HG03103 (cell line): Measurements from ENCODE around the gene CEP295NL.
"Not testable (repeated sequence)": the region's sequence is repeated elsewhere in the genome, so short reads cannot be mapped to it uniquely, and the experiment has no call there.

Experiments
- ATAC-seq: cut with Tn5 transposase; IDR thresholded peaks from one replicate; pipeline ENCODE4 v1.9.1; 2021; ENCODE audit warnings: low read depth; ENCODE audit not compliant: unreplicated experiment

Gene CEP295NL

GRCh38 chr17:78908426-78908825, 5.4 kb upstream of the CEP295NL start:
- ATAC-seq, result no peak

GRCh38 chr17:78905541-78905940, 2.5 kb upstream of the CEP295NL start:
- no peak for ATAC-seq

- ATAC-seq, result no peak
These were observed 2.1 kb upstream of the CEP295NL start for GRCh38 chr17:78905116-78905515.

GRCh38 chr17:78904371-78904770, 1.4 kb upstream of the CEP295NL start:
- no peak for ATAC-seq

GRCh38 chr17:78902231-78902630, 770 bp downstream of the CEP295NL start:
- ATAC-seq, result not testable (repeated sequence)

GRCh38 chr17:78901806-78902205, 1.2 kb downstream of the CEP295NL start:
- ATAC-seq, result no peak

GRCh38 chr17:78900816-78901215, 2.2 kb downstream of the CEP295NL start:
- ATAC-seq, result no peak

GRCh38 chr17:78899361-78900260, 3.4 kb downstream of the CEP295NL start:
- ATAC-seq, result no peak

- no peak for ATAC-seq
These were observed 4.1 kb downstream of the CEP295NL start for GRCh38 chr17:78898947-78899346.

GRCh38 chr17:78898075-78898836, 4.7 kb downstream of the CEP295NL start:
- no peak for ATAC-seq

- ATAC-seq, result no peak
These were observed 5.3 kb downstream of the CEP295NL start for GRCh38 chr17:78897664-78898047.

GRCh38 chr17:78896834-78897663, 6.0 kb downstream of the CEP295NL start:
- ATAC-seq, result no peak

GRCh38 chr17:78896091-78896833, 6.7 kb downstream of the CEP295NL start:
- ATAC-seq, result no peak

- no peak for ATAC-seq
These were observed 7.7 kb downstream of the CEP295NL start for GRCh38 chr17:78895322-78895721.

- no peak for ATAC-seq
These were observed 9.3 kb downstream of the CEP295NL start for GRCh38 chr17:78893684-78894083.

GRCh38 chr17:78892936-78893379, 10.0 kb downstream of the CEP295NL start:
- ATAC-seq, result no peak

- ATAC-seq, result no peak
These were observed 10.5 kb downstream of the CEP295NL start for GRCh38 chr17:78892520-78892919.

- ATAC-seq, result no peak
These were observed 10.9 kb downstream of the CEP295NL start for GRCh38 chr17:78892062-78892456.

- ATAC-seq, result no peak
These were observed 11.5 kb downstream of the CEP295NL start for GRCh38 chr17:78891406-78892061.

GRCh38 chr17:78890498-78890897, 12.5 kb downstream of the CEP295NL start:
- ATAC-seq, result no peak
